ENCODE data around the gene MYMX.

The MYMX gene

GRCh38 chr6:44249082-44249748 is 32.5 kb downstream of the MYMX start:
- no peak for DNase-seq (ENCODE audit: extremely low read depth in 1 of 2, low read depth in 1 of 2)

DNA sequence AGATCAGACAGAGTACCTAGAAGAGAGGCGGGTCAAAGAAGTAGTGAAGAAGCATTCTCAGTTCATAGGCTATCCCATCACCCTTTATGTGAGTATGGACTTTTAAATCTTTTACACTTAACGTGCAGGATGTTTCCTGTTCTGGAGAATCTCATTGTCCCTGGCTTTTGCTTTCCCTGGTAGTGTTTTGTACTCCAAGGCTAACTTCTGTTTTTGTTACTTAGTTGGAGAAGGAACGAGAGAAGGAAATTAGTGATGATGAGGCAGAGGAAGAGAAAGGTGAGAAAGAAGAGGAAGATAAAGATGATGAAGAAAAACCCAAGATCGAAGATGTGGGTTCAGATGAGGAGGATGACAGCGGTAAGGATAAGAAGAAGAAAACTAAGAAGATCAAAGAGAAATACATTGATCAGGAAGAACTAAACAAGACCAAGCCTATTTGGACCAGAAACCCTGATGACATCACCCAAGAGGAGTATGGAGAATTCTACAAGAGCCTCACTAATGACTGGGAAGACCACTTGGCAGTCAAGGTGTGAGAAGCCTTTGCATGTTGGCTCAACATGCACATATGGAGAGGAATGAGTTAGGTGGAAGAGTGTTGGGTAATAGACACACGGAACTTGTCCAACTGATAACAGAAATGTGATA is 33.5 kb downstream of the MYMX start:
- DNase-seq (ENCODE audit: extremely low read depth in 1 of 2, low read depth in 1 of 2): no peak

- no peak for DNase-seq (ENCODE audit: extremely low read depth in 1 of 2, low read depth in 1 of 2)
Observed at GRCh38 chr6:44250718-44251123, 34.0 kb downstream of the MYMX start.

- no peak for DNase-seq (ENCODE audit: extremely low read depth in 1 of 2, low read depth in 1 of 2)
Observed at GRCh38 chr6:44251576-44252524, 35.1 kb downstream of the MYMX start.

GRCh38 chr6:44253307-44254101 is 36.8 kb downstream of the MYMX start:
- DNase-seq (ENCODE audit: extremely low read depth in 1 of 2, low read depth in 1 of 2): peak in 1 of 2 donors; percentile 47

DNA sequence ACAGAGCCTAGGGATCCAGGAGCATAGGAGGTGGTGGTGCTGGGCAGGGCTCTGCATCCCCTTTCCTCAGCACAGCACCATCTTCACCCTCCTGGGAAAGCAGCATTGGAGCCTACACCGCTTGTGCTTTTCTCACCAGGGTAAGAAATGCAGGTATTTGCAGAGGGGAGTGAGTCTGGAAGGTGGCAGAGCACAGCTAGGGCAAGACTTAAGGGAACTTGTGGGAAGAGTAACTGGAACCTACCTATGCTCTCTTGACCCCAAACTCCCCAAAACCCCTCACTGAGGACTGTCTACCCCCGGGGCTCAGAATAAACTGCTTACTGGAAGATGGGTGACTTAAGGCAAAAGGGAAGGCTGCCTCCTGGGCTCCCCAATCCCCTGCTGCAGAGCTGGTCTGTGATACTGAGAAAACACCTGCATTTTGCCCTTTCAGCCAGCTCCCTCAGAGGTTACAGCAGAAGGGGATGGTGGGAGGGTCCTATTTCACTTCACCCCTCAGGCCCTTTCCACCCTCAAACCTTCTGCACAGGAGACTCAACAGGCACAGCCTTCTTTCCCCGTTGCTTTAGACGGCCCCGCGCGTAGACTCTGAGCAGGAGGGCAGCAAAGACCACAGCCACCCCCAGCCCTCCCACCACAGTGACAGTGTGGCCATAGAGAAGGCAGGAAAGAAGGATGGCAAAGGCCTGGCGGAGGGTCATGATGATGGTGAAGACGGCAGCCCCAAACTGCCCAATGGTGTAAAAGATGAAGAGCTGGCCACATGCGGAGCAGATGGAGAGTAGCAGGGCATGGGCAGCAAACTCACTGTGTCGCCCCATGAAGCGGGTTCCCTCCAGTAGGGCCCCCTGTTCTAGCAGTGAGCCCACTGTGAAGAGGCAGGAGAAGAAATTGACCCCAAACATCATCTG is 37.7 kb downstream of the MYMX start:
- DNase-seq (ENCODE audit: extremely low read depth in 1 of 2, low read depth in 1 of 2): no peak

GRCh38 chr6:44255105-44255808 is 38.5 kb downstream of the MYMX start:
- no peak for DNase-seq (ENCODE audit: extremely low read depth in 1 of 2, low read depth in 1 of 2)

DNA sequence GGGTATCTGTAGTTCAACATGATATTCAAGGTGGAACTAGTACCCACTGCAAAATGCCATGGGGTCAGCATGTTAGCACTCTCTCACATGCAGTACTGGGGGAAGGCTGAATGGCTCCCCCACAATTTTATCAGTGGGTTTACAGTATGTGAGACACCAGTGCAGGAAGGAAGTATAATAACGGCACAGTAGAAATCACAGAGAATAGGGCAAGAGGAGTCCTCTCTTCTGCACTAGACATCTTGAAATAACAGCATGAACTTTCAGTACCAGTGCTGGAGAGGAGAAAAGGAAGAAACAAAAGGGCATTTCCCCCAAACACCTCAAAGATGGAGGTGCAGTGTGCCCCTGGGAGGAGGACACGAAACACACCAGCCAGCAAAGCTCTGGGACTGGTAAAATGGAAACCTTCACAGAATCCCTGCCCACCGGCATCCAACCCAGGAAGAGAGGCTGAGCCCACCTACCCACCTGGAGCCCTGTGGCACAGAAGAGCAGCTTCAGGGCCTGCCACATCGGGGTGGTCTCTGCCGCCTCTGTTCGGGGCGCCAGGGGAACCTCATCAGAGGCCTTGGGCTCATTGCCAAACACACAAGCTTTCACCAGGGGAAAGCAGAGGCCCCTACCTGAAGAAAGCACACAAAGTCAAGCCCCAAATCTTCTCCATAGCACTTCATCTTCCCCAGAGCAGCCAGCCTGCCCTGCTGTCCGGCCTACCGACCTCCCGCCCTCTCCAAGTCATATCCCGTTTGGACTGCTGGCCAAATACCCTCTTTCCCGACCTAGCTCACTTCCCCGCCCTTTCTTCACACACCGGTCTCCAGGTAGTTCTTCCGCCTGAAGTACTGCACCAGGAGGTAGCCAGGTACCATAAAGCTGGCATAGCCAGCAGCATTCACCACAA is 39.4 kb downstream of the MYMX start:
- DNase-seq (ENCODE audit: extremely low read depth in 1 of 2, low read depth in 1 of 2): no peak

DNA sequence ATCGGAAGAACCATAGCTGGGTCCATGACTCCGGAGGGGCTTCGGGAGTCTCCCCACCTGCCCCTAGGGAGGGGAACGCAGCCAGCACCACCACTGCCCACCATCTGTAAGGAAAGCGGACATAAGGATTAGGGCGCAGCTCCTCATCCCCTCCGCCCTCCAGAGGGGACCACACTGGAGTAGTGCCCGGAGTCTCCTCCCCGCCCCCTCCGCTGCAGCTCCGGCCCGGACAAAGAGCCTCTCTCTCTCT is 40.0 kb downstream of the MYMX start:
- no peak for DNase-seq (ENCODE audit: extremely low read depth in 1 of 2, low read depth in 1 of 2)

DNA sequence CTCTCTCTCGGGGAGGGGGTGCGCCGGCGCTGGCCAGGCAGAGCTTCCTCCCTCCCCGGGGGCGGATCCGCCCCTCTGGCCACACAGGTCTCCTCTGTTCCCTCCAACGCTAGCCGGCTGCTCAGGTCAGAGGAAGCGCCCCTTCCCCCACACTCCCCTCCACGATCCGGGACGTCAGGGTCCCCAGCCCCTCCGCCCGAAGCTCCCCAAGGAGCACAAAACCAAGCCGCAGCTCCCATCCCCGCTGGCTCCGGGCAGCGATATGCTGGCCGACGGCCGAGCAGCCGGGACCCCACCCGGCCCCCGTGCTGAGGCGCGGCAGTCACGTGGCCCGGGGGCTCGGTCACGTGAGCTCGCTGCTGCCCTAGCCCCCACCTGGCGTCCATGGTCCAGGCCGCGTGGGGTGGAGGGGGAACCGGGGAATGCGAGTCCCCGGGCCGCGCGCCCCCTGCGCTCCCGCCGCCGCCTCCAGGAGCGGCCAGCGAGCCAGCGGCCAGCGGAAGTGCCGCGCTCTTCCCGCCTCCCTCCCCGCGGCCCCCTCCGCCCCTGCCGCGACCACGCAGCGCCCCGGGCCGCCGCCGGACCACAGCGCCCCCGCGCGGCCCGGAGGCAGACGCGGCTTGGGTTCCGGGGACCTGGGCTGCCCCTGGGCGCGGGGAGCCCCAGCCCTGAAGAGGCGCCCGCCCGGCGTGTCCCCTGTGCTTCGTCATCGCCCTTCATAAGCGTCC is 40.5 kb downstream of the MYMX start, which contains the start of gene SLC35B2:
Gene SLC35B2 (minus strand): TSS at position 504 of the 728 bp plus-strand sequence. CDS start 118 bp downstream, at position 386.
- DNase-seq (ENCODE audit: extremely low read depth in 1 of 2, low read depth in 1 of 2): peak in 1 of 2 donors; percentile 47

- no peak for DNase-seq (ENCODE audit: extremely low read depth in 1 of 2, low read depth in 1 of 2)
Observed at GRCh38 chr6:44257753-44258324, 41.1 kb downstream of the MYMX start.

DNA sequence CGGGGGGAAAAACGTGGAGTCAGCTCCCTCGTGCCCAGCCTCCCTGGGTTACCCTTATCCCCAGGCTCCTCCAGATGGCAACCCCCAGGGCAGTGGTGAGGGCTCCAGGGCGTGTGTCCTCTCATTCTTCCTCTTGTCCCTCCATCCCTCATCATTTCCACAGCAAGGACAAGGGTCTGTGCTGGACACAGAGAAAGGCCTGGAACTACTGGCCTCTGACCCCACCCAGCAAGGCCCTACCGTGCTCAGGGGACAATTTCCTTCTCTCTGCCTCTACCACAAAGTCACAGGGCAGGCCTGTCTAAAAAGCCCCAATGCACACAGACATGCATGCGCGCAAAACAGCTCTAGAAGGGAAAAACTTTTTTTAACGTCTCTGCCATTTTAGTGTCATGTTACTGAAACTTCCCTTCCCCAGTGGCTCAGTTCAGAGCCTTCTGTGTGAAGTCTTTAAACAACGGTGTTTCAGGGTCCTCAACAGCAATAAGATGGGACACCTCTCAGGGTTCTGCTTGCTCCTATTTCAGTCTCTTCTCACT is 41.7 kb downstream of the MYMX start:
- no peak for DNase-seq (ENCODE audit: extremely low read depth in 1 of 2, low read depth in 1 of 2)

DNA sequence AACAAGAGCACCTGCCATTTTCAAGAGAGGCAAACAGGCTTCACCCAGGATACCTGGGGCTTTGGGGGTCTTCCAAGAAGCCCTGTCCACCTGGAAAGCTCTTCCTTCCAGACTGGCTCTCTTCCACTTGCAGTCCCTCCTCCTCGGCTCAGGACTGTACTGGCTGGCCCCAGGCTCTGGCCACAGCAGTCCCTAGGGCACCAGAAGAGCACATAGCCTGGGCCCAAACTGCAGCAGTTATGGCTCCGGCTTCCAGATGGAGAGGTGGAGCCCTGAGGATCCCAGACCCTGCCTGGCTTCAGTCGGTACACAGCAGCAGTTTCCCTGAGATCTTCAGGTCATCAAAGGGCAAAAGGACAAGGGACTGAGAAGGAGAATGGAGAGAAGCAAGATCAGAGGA is 42.2 kb downstream of the MYMX start:
- DNase-seq (ENCODE audit: extremely low read depth in 1 of 2, low read depth in 1 of 2): no peak

DNA sequence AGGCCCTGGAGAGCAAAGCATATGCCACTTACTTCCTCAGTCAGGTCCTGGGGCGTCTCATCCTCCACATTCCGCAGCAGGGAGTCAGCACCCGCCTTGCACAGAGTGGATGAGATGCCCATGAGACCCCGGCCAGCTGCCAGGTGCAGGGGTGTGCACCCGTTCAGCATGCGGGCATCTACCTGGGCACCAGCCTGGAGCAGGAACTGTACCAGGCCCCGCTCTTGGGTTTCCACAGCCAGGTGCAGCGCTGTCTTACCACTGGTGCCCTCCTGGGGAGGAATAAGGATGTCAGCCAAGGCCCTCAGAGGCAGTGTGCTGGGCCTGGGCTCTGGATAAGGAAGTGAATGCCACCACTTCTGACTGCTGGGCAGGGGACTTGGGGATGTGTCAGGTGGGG is 43.3 kb downstream of the MYMX start:
- no peak for DNase-seq (ENCODE audit: extremely low read depth in 1 of 2, low read depth in 1 of 2)

DNA sequence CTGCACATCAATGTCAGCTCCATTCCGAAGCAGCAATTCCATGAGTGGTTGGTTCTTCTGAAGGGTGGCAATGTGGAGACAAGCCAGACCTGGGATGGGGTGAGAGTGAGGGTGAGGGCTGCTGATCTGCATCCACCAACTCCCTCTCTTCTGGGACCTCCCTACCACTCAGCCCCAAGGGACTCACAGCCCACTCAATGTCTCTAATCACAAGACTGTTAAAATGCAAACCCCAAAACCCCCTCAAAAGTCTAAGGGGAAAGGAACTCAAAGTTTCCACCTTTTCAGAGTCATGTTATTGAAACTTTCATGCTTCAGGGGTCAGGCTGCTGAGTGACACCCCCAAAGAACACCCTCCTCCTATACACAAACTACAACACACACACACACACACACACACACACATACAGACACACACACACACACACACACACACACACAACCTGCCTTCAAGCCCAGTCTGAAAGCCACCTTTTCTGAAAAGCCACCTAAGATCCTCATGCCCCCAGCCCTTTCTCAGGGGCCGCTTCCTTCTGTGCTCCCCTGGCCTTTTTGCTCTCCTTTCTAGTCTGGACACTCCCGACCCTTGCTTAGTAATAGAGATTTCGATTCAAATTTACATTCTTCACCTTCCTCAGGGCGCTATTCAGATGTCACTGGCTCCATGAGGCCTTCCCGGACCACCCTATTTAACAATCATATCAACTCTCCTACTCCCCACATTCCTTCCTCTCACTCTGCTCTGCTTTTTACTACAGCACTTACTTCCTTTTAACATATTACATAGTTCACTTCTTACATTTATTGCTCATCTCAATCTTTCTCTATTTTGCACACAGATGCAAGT is 43.9 kb downstream of the MYMX start:
- DNase-seq (ENCODE audit: extremely low read depth in 1 of 2, low read depth in 1 of 2): no peak

DNA sequence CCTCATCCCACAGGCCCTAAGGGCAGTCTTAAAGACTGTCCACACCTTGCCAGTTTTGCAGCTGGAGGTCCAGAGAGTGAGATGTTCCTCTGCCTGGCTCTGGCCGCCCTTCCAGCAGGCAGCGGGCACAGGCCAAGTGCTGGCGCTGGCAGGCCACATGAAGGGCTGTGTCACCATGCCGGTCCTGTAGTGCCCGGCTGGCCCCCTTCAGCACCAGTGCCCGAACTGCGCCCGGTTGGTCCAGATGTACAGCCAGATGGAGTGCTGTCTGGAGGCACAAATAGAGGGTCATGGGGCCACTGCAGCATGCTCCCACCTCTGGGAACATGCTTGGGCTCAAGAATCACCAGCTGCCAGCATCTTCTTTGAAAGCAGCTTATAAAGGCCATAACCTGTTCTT is 44.9 kb downstream of the MYMX start:
- DNase-seq (ENCODE audit: extremely low read depth in 1 of 2, low read depth in 1 of 2): no peak

Data from stimulated activated CD8-positive, alpha-beta memory T cell treated with anti-CD3 and anti-CD28 coated beads, Interleukin-7, amount 100 ng/mL, for 48 hours (primary cell).